T-helper 22 cell (primary cell): ENCODE measurements around the gene GNAL.

Experiments used
- DNase-seq: peaks from one replicate; pipeline ENCODE4 v3.0.0-alpha.2; 2020; ENCODE audit warnings: low read depth

The GNAL gene

GRCh38 chr18:11762429-11762828 lies 73.4 kb downstream of the GNAL start:
- no peak for DNase-seq

GRCh38 chr18:11767329-11767728 lies 78.3 kb downstream of the GNAL start:
- DNase-seq, result no peak

GRCh38 chr18:11767935-11768334 lies 78.9 kb downstream of the GNAL start:
- DNase-seq, result no peak

- DNase-seq, result no peak
Observed at GRCh38 chr18:11775436-11776174, 86.5 kb downstream of the GNAL start.

- no peak for DNase-seq
Observed at GRCh38 chr18:11780042-11780441, 91.0 kb downstream of the GNAL start.

- no peak for DNase-seq
Observed at GRCh38 chr18:11783716-11784331, 94.8 kb downstream of the GNAL start.

- no peak for DNase-seq
Observed at GRCh38 chr18:11784674-11785304, 95.7 kb downstream of the GNAL start.

GRCh38 chr18:11785444-11786055 lies 96.5 kb downstream of the GNAL start:
- no peak for DNase-seq

- no peak for DNase-seq
Observed at GRCh38 chr18:11789716-11790510, 100.8 kb downstream of the GNAL start.

- DNase-seq, result no peak
Observed at GRCh38 chr18:11791131-11791530, 102.1 kb downstream of the GNAL start.

GRCh38 chr18:11792632-11793031 lies 103.6 kb downstream of the GNAL start:
- no peak for DNase-seq

- DNase-seq, result no peak
Observed at GRCh38 chr18:11794195-11794594, 105.1 kb downstream of the GNAL start.

GRCh38 chr18:11795916-11796315 lies 106.9 kb downstream of the GNAL start:
- no peak for DNase-seq

GRCh38 chr18:11798271-11798670 lies 109.2 kb downstream of the GNAL start:
- DNase-seq, result no peak

GRCh38 chr18:11799066-11799465 lies 110.0 kb downstream of the GNAL start:
- DNase-seq, result no peak

GRCh38 chr18:11800566-11801334 lies 111.7 kb downstream of the GNAL start:
- no peak for DNase-seq

- no peak for DNase-seq
Observed at GRCh38 chr18:11801573-11801972, 112.5 kb downstream of the GNAL start.

- no peak for DNase-seq
Observed at GRCh38 chr18:11802158-11802557, 113.1 kb downstream of the GNAL start.

GRCh38 chr18:11802586-11802985 lies 113.5 kb downstream of the GNAL start:
- no peak for DNase-seq

GRCh38 chr18:11807233-11807632 lies 118.2 kb downstream of the GNAL start:
- no peak for DNase-seq
